Coronary artery (tissue), 2 donors: ENCODE data around the gene TNS1.
"Not testable (repeated sequence)": the region's sequence is repeated elsewhere in the genome, so short reads cannot be mapped to it uniquely, and the experiment has no call there.

Experiments
- DNase-seq: peaks from one replicate; pipeline ENCODE4 v3.0.0-alpha.2; 2017; ENCODE audit warnings: low spot score
- H3K27ac ChIP-seq, 2 donors: fragments of 200-600 bp; sonication (generic); one replicate each; pipeline ENCODE4 v1.5.1; 2016 to 2019
- H3K4me3 ChIP-seq: fragments of 200-600 bp; sonication (generic); 2 replicates; pipeline ENCODE4 v1.5.1; 2016; ENCODE audit warnings: mild to moderate bottlenecking, moderate library complexity
- TF ChIP-seq, protein P1 (sequence below): fragments of 200-600 bp; sonication (generic); IDR thresholded peaks from one replicate; pipeline ENCODE4 v1.5.1; 2019; ENCODE audit warnings: antibody characterized with exemption

Gene TNS1

DNA sequence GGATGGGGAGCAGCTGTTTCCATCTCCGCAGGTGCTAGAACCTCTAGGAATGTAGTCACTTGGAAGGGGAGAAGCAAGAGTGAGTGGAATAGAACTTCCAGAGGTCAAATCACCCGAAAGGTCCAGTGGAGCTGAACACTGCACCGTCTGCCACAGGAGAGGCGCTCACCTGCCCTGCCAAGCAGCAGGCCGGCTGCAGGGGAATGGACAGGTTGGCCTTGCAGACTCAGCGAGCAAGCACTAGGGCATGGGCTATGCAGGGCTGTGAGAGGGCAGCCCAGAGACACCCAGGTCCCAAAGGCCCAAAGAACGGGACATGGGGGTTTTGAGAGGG lies 214.2 kb downstream of the TNS1 start:
- peak overlapping the region in 1 of 2 donors; percentile 59 for H3K27ac ChIP-seq
- TF ChIP-seq, protein P1, sequence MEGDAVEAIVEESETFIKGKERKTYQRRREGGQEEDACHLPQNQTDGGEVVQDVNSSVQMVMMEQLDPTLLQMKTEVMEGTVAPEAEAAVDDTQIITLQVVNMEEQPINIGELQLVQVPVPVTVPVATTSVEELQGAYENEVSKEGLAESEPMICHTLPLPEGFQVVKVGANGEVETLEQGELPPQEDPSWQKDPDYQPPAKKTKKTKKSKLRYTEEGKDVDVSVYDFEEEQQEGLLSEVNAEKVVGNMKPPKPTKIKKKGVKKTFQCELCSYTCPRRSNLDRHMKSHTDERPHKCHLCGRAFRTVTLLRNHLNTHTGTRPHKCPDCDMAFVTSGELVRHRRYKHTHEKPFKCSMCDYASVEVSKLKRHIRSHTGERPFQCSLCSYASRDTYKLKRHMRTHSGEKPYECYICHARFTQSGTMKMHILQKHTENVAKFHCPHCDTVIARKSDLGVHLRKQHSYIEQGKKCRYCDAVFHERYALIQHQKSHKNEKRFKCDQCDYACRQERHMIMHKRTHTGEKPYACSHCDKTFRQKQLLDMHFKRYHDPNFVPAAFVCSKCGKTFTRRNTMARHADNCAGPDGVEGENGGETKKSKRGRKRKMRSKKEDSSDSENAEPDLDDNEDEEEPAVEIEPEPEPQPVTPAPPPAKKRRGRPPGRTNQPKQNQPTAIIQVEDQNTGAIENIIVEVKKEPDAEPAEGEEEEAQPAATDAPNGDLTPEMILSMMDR: no peak
- DNase-seq: no peak
- H3K4me3 ChIP-seq: peak overlapping the region; percentile 3

DNA sequence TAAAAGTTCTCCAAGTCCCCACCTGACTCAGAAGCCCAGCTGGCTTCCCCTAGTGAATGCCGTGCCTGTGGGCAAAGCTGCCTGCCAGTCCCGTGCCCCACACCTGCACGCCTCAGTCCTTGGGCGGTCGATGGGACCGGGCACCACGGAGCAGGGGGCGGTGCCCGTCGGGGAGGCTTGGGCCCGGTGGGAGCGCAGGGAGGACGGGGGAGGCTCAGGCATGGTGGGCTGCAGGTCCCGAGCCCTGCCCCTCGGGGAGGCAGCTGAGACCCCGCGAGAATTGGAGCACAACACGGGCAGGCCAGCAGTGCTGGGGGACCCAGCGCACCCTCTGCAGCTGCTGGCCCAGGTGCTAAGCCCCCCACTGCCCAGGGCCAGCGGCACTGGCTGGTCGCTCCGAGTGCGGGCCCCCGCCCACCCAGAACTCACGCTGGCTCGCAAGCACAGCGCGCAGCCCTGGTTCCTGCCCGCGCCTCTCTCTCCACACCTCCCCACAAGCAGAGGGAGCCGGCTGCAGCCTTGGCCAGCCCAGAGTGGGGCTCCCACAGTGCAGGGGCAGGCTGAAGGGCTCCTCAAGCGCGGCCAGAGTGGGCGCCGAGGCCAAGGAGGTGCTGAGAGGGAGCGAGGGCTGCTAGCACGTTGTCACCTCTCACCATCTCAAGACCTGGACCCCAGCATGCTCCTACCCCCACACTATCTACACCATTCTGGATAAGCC lies 215.5 kb downstream of the TNS1 start:
- Histone ChIP-seq H3K27ac (no peak overlapping the region), H3K4me3 (no peak overlapping the region)
- TF ChIP-seq, protein P1: no peak
- no peak for DNase-seq

DNA sequence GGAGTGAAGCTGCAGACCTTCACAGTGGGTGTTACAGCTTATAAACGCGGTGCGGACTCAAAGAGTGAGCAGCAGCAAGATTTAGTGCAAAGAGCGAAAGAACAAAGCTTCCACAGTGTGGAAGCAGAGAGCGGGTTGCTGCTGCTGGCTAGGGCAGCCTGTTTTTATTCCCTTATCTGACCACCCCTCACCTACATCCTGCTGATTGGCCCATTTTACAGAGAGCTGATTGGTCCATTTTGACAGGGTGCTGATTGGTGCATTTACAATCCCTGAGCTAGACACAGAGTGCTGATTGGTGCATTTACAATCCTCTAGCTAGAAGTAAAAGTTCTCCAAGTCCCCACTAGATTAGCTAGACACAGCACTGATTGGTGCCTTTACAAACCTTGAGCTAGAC lies 216.2 kb downstream of the TNS1 start:
- not testable (repeated sequence) for DNase-seq, H3K27ac ChIP-seq, H3K4me3 ChIP-seq

DNA sequence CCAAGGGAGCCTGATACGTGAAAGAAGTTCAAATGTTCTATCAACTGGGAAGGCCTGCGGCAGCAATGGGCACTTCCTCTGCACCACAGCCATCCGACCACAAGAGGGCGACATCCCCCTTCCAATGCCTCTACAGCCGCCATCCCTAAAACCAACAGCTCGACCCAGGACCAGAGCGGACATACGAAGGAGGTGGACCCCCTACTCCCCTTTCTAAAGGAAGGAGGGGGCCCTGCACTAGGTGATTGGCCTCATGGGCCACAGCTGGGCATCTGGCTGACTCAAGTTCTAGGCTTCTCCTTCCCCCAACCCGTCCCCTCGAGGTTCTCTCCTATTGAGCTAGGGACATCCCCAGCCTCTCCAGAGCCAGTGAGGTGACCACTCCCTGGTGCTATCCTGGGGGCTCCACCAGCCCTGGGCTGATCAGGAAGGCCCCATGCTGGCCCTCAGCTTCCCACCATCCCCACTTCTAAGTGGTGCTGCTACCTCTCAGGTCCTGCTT lies 217.2 kb downstream of the TNS1 start:
- Histone ChIP-seq H3K4me3 (no peak overlapping the region), H3K27ac (peak overlapping the region in 1 of 2 donors; percentile 38)
- DNase-seq: no peak
- TF ChIP-seq, protein P1: peak; percentile 85

DNA sequence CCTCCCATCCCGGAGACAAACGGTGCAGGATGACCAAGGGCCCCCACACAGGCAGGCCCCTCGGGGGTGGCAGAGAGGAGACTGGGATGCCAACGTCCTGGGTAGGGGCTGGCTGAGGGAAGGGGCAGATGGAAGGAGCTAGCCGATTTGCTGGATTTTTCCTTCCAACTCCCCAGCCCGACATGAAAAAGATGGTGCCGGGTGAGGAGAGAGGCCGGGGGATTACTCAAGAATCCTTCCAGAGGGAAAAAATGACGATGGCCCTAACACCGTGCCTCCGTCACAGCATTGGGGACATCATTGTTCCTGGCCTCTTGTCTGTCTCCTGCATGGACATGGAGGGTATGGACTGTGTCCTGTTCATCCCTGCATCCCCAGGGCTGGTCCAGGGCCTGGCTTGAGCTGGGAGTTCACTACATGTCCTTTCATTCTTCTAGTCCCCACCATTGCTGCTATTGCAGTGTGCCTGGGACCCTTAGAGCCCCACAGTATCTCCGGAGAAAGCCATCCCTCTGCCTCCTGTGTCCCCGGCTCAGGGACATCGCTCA lies 217.7 kb downstream of the TNS1 start:
- H3K27ac ChIP-seq: peak overlapping the region in 1 of 2 donors; percentile 38
- H3K4me3 ChIP-seq: no peak overlapping the region
- TF ChIP-seq, protein P1: no peak
- no peak for DNase-seq

DNA sequence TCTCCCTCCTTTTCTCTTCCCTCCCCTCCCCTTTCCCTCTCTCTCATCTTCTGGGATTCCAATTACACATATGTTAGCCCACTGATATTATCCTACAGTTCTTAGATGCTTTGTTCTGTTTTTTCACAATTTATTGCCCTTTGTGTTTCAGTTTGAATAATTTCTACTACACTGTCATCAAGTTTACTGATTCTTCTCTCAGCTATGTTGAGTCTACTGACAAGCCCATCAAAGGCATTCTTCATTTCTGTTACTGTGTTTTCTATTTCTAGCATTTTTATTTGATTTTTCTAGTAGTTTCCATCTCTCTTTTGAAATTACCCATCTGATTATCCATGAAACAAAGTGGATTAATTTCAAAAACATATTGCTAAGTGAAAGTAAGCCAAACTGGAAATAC lies 219.6 kb downstream of the TNS1 start:
- no peak overlapping the region for H3K4me3 ChIP-seq
- no peak for DNase-seq
- TF ChIP-seq, protein P1: no peak
- H3K27ac ChIP-seq: no peak overlapping the region

DNA sequence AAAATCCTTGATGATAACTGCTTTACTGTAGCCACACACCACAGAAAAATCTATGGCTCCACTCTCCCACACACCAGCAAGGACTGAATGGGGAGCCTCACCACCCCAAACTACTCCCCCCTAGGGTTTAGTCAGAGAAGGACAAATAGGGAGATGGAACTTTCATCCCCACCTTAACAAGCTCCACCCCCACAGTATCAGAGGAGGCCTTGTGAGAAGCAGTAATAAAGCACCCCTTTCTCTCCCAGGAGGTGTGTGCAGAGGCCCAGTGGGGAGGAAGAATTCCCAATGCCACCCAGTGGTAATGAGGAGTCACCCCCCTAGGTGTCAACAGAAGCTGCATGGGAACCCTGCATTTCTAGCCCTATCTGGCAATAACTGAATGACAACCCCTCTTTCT lies 224.9 kb downstream of the TNS1 start:
- TF ChIP-seq, protein P1: no peak
- no peak overlapping the region for H3K4me3 ChIP-seq
- DNase-seq: no peak
- no peak overlapping the region for H3K27ac ChIP-seq
